GM23338 (cell line): ENCODE measurements around the gene CAPN14. TPM values are rescaled to one million over a fixed set of nuclear protein-coding genes. Genes with fewer than 3 reads are reported as not detected.

Experiments used
- ATAC-seq: fragments of 200-7000 bp; cut with Tn5 transposase; 3 replicates; pipeline ENCODE4 v1.9.1; 2020
- DNase-seq: peaks from one replicate; pipeline ENCODE4 v3.0.0-alpha.2; 2015; ENCODE audit warnings: low spot score
- H2AFZ ChIP-seq: fragments of 200-600 bp; sonication (generic); 2 replicates; pipeline ENCODE4 v1.8.0; 2016; ENCODE audit warnings: antibody characterized with exemption, mild to moderate bottlenecking, moderate library complexity
- H3F3A ChIP-seq: fragments of 200-600 bp; sonication (generic); replicated peaks from 2 replicates; pipeline ENCODE4 v1.8.0; 2017; ENCODE audit warnings: antibody characterized with exemption, mixed run types, low read depth
- H3K27ac ChIP-seq: fragments of 200-600 bp; sonication (generic); 2 replicates; pipeline ENCODE4 v1.6.1; 2016; ENCODE audit warnings: low read depth
- H3K27me3 ChIP-seq: fragments of 200-600 bp; sonication (generic); 2 replicates; pipeline ENCODE4 v1.8.0; 2016; ENCODE audit warnings: mild to moderate bottlenecking, mixed run types, moderate library complexity; ENCODE audit not compliant: insufficient read depth
- H3K36me3 ChIP-seq: fragments of 200-600 bp; sonication (generic); 2 replicates; pipeline ENCODE4 v1.8.0; 2016; ENCODE audit warnings: mild to moderate bottlenecking; ENCODE audit not compliant: insufficient read depth
- H3K4me1 ChIP-seq: fragments of 200-600 bp; sonication (generic); 2 replicates; pipeline ENCODE4 v1.8.0; 2016; ENCODE audit warnings: mild to moderate bottlenecking, moderate library complexity; ENCODE audit not compliant: insufficient read depth
- H3K4me2 ChIP-seq: fragments of 200-600 bp; sonication (generic); 2 replicates; pipeline ENCODE4 v1.7.1; 2017; ENCODE audit warnings: mixed run types
- H3K4me3 ChIP-seq: fragments of 200-600 bp; sonication (generic); 2 replicates; pipeline ENCODE4 v1.6.1; 2016; ENCODE audit warnings: mixed run types
- H3K79me2 ChIP-seq: fragments of 200-600 bp; sonication (generic); replicated peaks from 2 replicates; pipeline ENCODE4 v1.8.0; 2017; ENCODE audit warnings: mild to moderate bottlenecking; ENCODE audit not compliant: insufficient read depth
- H3K9me2 ChIP-seq: fragments of 200-600 bp; sonication (generic); 2 replicates; pipeline ENCODE4 v1.8.0; 2017; ENCODE audit not compliant: insufficient read depth
- H4K20me1 ChIP-seq: fragments of 200-600 bp; sonication (generic); replicated peaks from 2 replicates; pipeline ENCODE4 v1.8.0; 2017; ENCODE audit warnings: mild to moderate bottlenecking; ENCODE audit not compliant: insufficient read depth
- H3K27ac Mint-ChIP-seq: 2 replicates; pipeline ENCODE4 v1.8.0; 2020; ENCODE audit warnings: inconsistent platforms, mild to moderate bottlenecking, moderate library complexity, mixed read lengths
- H3K27me3 Mint-ChIP-seq: 3 replicates; pipeline ENCODE4 v1.8.0; 2022; ENCODE audit warnings: low read depth, mild to moderate bottlenecking, moderate library complexity, mixed read lengths, inconsistent platforms; ENCODE audit not compliant: insufficient read depth, poor library complexity
- H3K36me3 Mint-ChIP-seq: 3 replicates; pipeline ENCODE4 v1.8.0; 2021; ENCODE audit warnings: low read depth, mild to moderate bottlenecking, inconsistent platforms, moderate library complexity, mixed read lengths
- H3K4me1 Mint-ChIP-seq: 3 replicates; pipeline ENCODE4 v1.8.0; 2020; ENCODE audit warnings: mild to moderate bottlenecking, inconsistent platforms, mixed read lengths
- H3K4me3 Mint-ChIP-seq: 3 replicates; pipeline ENCODE4 v1.8.0; 2021; ENCODE audit warnings: moderate library complexity, mild to moderate bottlenecking, inconsistent platforms, mixed read lengths
- H3K9me3 Mint-ChIP-seq: 3 replicates; pipeline ENCODE4 v1.8.0; 2020; ENCODE audit warnings: moderate library complexity, mild to moderate bottlenecking, inconsistent platforms, mixed read lengths
- CREB1 ChIP-seq: fragments of 250-450 bp; sonication (Bioruptor Pico); IDR thresholded peaks from 2 replicates; pipeline ENCODE4 v1.5.0; 2020; ENCODE audit warnings: low read depth, mild to moderate bottlenecking, moderate library complexity
- EZH2 ChIP-seq: fragments of 200-600 bp; sonication (generic); IDR thresholded peaks from one replicate; pipeline ENCODE4 v1.8.0; 2017; ENCODE audit warnings: antibody characterized with exemption, mild to moderate bottlenecking, low read depth; ENCODE audit not compliant: unreplicated experiment
- JUNB ChIP-seq: IDR thresholded peaks from one replicate; pipeline ENCODE4 v1.6.1; 2016; ENCODE audit warnings: antibody characterized with exemption; ENCODE audit not compliant: unreplicated experiment
- STAT1 ChIP-seq: IDR thresholded peaks from one replicate; pipeline ENCODE4 v1.6.1; 2016; ENCODE audit warnings: antibody characterized with exemption; ENCODE audit not compliant: unreplicated experiment
- ZNF331 ChIP-seq: fragments of 250-450 bp; sonication (Bioruptor Pico); IDR thresholded peaks from 2 replicates; pipeline ENCODE4 v1.5.0; 2020; ENCODE audit warnings: low read depth, mild to moderate bottlenecking, moderate library complexity
- polyA plus RNA-seq: library from polyadenylated mRNA; unstranded; fragments of >200 nt; fragmentation: Nextera tagmentation; extraction: Ambion mirVana; gene quantifications from 2 replicates; pipeline ENCODE4 v1.2.1, GENCODE V29; 2016
- total RNA-seq: library from RNA; depleted of rRNA; stranded (reverse); fragments of >200 nt; shearing (Covaris generic); gene quantifications from 2 replicates; pipeline ENCODE4 v1.2.3, GENCODE V29; 2014
- TF ChIP-seq, protein P1 (sequence below): IDR thresholded peaks from one replicate; pipeline ENCODE4 v1.6.1; 2018; ENCODE audit warnings: antibody characterized with exemption; ENCODE audit not compliant: unreplicated experiment
- TF ChIP-seq, protein P2 (sequence below): IDR thresholded peaks from 2 replicates; pipeline ENCODE4 v1.6.1; 2016; ENCODE audit warnings: antibody characterized with exemption
- TF ChIP-seq, protein P3 (sequence below), 2 experiments: fragments of 200-600 bp in 1 of 2; sonication (generic) in 1 of 2; conservative IDR thresholded peaks; 2 replicates each; pipeline versions ENCODE4 v1.5.1 to v1.6.1; 2016 to 2017; ENCODE audit warnings: antibody characterized with exemption in 2 of 2, low read depth in 2 of 2, mild to moderate bottlenecking in 2 of 2, moderate library complexity in 1 of 2
- TF ChIP-seq, protein P4 (sequence below): fragments of 250-450 bp; sonication (Bioruptor Pico); IDR thresholded peaks from 2 replicates; pipeline ENCODE4 v1.5.0; 2020; ENCODE audit warnings: mild to moderate bottlenecking, moderate library complexity

The CAPN14 gene
- total and polyA plus RNA-seq, 2 experiments from 2014 or later = 0.15 TPM; not detected in 1

DNA sequence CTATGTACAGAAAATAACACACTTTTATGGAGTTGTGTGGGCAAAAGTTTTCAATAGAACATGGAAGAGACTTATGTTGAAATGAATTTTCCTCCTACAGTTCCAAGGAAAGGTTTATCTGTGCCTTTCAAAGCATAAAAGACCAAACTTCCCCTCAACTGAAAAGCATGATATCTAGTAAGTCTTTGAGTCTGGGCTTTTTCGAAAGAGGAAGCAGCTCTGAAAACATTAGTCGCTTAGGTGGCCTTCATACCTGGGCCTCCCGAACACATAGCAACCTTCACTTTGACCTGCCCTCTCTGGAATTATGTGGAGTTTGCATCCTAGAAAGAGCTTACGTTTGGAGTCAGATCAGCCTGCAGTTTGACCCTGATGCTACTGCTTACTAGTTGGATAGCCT, 4.8 kb upstream of the CAPN14 start (continued):
- TF ChIP-seq, protein P1, sequence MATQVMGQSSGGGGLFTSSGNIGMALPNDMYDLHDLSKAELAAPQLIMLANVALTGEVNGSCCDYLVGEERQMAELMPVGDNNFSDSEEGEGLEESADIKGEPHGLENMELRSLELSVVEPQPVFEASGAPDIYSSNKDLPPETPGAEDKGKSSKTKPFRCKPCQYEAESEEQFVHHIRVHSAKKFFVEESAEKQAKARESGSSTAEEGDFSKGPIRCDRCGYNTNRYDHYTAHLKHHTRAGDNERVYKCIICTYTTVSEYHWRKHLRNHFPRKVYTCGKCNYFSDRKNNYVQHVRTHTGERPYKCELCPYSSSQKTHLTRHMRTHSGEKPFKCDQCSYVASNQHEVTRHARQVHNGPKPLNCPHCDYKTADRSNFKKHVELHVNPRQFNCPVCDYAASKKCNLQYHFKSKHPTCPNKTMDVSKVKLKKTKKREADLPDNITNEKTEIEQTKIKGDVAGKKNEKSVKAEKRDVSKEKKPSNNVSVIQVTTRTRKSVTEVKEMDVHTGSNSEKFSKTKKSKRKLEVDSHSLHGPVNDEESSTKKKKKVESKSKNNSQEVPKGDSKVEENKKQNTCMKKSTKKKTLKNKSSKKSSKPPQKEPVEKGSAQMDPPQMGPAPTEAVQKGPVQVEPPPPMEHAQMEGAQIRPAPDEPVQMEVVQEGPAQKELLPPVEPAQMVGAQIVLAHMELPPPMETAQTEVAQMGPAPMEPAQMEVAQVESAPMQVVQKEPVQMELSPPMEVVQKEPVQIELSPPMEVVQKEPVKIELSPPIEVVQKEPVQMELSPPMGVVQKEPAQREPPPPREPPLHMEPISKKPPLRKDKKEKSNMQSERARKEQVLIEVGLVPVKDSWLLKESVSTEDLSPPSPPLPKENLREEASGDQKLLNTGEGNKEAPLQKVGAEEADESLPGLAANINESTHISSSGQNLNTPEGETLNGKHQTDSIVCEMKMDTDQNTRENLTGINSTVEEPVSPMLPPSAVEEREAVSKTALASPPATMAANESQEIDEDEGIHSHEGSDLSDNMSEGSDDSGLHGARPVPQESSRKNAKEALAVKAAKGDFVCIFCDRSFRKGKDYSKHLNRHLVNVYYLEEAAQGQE = no peak

DNA sequence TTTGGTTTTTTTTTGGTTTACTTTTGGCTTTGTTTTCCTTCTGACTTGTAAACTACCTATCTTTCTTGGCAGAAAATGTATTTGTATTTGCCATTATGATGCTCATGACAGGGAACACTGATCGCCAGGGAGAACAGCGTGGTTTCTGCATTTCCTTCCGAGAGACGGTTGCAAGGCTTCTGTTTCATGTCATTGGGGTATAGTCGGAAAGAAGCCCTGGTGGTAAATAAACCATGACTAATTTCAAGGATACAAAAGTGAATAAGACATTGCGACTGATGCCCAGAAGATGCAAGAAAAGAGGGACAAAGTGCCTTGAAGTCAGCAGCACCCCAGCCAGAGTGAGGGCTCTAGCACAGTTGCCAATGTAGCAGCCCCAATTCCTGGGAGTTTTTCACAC, 4.2 kb upstream of the CAPN14 start:
- no peaks in the 10 kb centered on the region for H3K36me3 ChIP-seq
- Mint-ChIP-seq H3K27me3 (peaks cover 2% of the 10 kb centered on the region), H3K9me3 (no peaks in the 10 kb centered on the region), H3K36me3 (no peaks in the 10 kb centered on the region), H3K27ac (no peak overlapping the region), H3K4me3 (no peak overlapping the region), H3K4me1 (peaks cover 4% of the 10 kb centered on the region)
- ATAC-seq = no peak
- no peak for DNase-seq
- no peak overlapping the region for H2AFZ ChIP-seq
- H3K27ac ChIP-seq = no peak overlapping the region
- H3K27me3 ChIP-seq = no peaks in the 10 kb centered on the region
- no peak overlapping the region for H3K4me3 ChIP-seq
- no peaks in the 10 kb centered on the region for H4K20me1 ChIP-seq
- H3K79me2 ChIP-seq = no peaks in the 10 kb centered on the region
- H3K4me2 ChIP-seq = no peak overlapping the region
- no peaks in the 10 kb centered on the region for H3K9me2 ChIP-seq
- no peaks in the 10 kb centered on the region for H3K4me1 ChIP-seq
- no peaks in the 10 kb centered on the region for H3F3A ChIP-seq
- TF ChIP-seq EZH2 (no peak), JUNB (no peak), STAT1 (no peak), CREB1 (CRISPR knock-in tag) (no peak), ZNF331 (CRISPR knock-in tag) (no peak)
- TF ChIP-seq, protein P2, sequence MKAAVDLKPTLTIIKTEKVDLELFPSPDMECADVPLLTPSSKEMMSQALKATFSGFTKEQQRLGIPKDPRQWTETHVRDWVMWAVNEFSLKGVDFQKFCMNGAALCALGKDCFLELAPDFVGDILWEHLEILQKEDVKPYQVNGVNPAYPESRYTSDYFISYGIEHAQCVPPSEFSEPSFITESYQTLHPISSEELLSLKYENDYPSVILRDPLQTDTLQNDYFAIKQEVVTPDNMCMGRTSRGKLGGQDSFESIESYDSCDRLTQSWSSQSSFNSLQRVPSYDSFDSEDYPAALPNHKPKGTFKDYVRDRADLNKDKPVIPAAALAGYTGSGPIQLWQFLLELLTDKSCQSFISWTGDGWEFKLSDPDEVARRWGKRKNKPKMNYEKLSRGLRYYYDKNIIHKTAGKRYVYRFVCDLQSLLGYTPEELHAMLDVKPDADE = no peak
- TF ChIP-seq, protein P3, sequence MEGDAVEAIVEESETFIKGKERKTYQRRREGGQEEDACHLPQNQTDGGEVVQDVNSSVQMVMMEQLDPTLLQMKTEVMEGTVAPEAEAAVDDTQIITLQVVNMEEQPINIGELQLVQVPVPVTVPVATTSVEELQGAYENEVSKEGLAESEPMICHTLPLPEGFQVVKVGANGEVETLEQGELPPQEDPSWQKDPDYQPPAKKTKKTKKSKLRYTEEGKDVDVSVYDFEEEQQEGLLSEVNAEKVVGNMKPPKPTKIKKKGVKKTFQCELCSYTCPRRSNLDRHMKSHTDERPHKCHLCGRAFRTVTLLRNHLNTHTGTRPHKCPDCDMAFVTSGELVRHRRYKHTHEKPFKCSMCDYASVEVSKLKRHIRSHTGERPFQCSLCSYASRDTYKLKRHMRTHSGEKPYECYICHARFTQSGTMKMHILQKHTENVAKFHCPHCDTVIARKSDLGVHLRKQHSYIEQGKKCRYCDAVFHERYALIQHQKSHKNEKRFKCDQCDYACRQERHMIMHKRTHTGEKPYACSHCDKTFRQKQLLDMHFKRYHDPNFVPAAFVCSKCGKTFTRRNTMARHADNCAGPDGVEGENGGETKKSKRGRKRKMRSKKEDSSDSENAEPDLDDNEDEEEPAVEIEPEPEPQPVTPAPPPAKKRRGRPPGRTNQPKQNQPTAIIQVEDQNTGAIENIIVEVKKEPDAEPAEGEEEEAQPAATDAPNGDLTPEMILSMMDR (conservative IDR thresholded peaks at IDR 0.05; ENCODE audit: low read depth in 2 of 2) = no peak
- TF ChIP-seq, protein P1 = no peak
- TF ChIP-seq, protein P4, sequence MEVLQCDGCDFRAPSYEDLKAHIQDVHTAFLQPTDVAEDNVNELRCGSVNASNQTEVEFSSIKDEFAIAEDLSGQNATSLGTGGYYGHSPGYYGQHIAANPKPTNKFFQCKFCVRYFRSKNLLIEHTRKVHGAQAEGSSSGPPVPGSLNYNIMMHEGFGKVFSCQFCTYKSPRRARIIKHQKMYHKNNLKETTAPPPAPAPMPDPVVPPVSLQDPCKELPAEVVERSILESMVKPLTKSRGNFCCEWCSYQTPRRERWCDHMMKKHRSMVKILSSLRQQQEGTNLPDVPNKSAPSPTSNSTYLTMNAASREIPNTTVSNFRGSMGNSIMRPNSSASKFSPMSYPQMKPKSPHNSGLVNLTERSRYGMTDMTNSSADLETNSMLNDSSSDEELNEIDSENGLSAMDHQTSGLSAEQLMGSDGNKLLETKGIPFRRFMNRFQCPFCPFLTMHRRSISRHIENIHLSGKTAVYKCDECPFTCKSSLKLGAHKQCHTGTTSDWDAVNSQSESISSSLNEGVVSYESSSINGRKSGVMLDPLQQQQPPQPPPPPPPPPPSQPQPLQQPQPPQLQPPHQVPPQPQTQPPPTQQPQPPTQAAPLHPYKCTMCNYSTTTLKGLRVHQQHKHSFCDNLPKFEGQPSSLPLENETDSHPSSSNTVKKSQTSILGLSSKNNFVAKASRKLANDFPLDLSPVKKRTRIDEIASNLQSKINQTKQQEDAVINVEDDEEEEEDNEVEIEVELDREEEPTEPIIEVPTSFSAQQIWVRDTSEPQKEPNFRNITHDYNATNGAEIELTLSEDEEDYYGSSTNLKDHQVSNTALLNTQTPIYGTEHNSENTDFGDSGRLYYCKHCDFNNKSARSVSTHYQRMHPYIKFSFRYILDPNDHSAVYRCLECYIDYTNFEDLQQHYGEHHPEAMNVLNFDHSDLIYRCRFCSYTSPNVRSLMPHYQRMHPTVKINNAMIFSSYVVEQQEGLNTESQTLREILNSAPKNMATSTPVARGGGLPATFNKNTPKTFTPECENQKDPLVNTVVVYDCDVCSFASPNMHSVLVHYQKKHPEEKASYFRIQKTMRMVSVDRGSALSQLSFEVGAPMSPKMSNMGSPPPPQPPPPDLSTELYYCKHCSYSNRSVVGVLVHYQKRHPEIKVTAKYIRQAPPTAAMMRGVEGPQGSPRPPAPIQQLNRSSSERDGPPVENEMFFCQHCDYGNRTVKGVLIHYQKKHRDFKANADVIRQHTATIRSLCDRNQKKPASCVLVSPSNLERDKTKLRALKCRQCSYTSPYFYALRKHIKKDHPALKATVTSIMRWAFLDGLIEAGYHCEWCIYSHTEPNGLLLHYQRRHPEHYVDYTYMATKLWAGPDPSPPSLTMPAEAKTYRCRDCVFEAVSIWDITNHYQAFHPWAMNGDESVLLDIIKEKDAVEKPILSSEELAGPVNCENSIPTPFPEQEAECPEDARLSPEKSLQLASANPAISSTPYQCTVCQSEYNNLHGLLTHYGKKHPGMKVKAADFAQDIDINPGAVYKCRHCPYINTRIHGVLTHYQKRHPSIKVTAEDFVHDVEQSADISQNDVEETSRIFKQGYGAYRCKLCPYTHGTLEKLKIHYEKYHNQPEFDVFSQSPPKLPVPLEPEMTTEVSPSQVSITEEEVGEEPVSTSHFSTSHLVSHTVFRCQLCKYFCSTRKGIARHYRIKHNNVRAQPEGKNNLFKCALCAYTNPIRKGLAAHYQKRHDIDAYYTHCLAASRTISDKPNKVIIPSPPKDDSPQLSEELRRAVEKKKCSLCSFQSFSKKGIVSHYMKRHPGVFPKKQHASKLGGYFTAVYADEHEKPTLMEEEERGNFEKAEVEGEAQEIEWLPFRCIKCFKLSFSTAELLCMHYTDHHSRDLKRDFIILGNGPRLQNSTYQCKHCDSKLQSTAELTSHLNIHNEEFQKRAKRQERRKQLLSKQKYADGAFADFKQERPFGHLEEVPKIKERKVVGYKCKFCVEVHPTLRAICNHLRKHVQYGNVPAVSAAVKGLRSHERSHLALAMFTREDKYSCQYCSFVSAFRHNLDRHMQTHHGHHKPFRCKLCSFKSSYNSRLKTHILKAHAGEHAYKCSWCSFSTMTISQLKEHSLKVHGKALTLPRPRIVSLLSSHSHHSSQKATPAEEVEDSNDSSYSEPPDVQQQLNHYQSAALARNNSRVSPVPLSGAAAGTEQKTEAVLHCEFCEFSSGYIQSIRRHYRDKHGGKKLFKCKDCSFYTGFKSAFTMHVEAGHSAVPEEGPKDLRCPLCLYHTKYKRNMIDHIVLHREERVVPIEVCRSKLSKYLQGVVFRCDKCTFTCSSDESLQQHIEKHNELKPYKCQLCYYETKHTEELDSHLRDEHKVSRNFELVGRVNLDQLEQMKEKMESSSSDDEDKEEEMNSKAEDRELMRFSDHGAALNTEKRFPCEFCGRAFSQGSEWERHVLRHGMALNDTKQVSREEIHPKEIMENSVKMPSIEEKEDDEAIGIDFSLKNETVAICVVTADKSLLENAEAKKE (CRISPR knock-in tag) = no peak
